ENCODE results near the gene REC114.

The REC114 gene

DNA sequence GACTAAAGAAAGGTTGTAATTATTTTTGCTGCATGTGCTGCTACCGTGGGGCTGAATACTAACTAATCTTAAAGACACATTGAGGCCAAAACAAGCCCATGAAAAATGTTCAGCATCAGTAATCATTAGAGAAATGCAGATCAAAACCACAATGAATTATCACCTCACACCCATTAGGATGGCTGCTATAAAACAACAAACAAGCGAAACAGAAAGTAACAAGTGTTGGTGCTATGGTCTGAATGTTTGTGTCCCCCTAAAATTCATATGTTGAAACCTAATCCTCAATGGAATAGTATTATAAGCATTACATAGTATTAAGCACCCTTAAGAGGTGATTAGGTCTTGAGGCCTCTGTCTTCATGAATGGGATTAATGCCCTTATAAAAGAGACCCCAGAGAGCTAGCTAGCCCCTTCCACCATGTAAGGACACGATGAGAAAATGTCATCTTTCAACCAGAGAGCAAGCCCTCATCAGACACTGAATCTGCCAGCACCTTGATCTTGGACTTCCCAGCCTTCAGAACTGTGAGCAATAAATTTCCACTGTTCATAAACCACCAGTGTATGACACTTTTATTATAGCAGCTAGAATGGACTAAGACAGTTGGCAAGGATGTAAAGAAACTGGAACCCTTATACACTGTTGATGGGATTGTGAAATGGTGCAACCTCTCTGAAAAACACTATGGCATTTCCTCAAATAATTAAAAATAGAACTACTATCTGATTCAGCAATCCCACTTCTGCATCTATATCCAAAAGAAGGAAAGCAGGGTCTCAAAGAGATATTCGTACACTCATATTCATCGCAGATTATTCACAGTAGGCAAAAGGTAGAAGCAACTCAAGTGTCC is 76.1 kb downstream of the REC114 start:
- TF ChIP-seq, protein P1, sequence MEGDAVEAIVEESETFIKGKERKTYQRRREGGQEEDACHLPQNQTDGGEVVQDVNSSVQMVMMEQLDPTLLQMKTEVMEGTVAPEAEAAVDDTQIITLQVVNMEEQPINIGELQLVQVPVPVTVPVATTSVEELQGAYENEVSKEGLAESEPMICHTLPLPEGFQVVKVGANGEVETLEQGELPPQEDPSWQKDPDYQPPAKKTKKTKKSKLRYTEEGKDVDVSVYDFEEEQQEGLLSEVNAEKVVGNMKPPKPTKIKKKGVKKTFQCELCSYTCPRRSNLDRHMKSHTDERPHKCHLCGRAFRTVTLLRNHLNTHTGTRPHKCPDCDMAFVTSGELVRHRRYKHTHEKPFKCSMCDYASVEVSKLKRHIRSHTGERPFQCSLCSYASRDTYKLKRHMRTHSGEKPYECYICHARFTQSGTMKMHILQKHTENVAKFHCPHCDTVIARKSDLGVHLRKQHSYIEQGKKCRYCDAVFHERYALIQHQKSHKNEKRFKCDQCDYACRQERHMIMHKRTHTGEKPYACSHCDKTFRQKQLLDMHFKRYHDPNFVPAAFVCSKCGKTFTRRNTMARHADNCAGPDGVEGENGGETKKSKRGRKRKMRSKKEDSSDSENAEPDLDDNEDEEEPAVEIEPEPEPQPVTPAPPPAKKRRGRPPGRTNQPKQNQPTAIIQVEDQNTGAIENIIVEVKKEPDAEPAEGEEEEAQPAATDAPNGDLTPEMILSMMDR (IDR thresholded peaks at IDR 0.05): no peak
- DNase-seq: no peak
- Mint-ChIP-seq H3K4me1 (peaks cover 38% of the 10 kb centered on the region), H3K9me3 (peaks cover 4% of the 10 kb centered on the region), H3K36me3 (ENCODE audit: low read depth) (no peaks in the 10 kb centered on the region), H3K27me3 (ENCODE audit: low read depth, poor library complexity) (peaks cover 7% of the 10 kb centered on the region), H3K27ac (no peak overlapping the region), H3K4me3 (no peak overlapping the region)

DNA sequence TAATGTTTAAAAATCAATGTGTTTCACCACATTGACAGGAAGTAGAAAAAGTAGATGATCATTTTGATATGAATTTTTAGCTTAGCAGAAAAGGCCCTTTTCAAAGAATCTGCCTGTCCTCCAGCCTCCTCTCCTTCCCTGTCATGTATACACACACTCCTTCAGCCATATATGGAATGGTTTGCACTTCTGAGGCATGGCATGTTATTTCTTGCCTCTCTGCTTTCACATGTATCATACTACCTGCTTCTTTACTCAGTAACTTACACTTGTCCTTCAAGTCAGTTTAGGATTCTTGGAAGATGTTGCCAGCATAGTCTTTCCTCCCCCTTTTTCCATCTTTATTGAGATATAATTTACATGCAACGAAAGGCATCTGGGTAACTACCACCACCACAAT is 79.0 kb downstream of the REC114 start:
- Mint-ChIP-seq H3K4me1 (peaks cover 20% of the 10 kb centered on the region), H3K4me3 (no peak overlapping the region), H3K27ac (no peak overlapping the region), H3K36me3 (ENCODE audit: low read depth) (no peaks in the 10 kb centered on the region), H3K9me3 (no peaks in the 10 kb centered on the region), H3K27me3 (ENCODE audit: low read depth, poor library complexity) (peaks cover 14% of the 10 kb centered on the region)
- no peak for DNase-seq
- TF ChIP-seq, protein P1 (IDR thresholded peaks at IDR 0.05): no peak

DNA sequence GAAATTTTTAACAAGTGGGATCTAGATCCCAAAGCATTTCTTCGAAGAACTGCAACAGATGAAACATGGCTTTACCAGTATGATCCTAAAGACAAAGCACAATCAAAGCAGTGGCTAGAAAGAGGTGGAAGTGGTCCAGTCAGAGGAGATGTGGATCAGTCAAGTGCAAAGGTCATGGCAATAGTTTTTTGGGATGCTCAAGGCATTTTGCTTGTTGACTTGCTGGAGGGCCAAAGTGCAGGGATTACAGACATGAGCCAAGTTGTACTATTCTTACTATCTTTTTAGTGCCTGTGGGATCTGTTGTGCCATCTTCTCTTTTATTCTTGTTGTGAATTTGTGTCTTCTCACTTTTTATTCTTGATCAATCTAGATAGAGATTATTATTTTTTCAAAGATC is 82.0 kb downstream of the REC114 start:
- Mint-ChIP-seq H3K27me3 (ENCODE audit: low read depth, poor library complexity) (peaks cover 14% of the 10 kb centered on the region), H3K4me3 (no peak overlapping the region), H3K27ac (no peak overlapping the region), H3K9me3 (no peaks in the 10 kb centered on the region), H3K36me3 (ENCODE audit: low read depth) (no peaks in the 10 kb centered on the region), H3K4me1 (no peaks in the 10 kb centered on the region)
- no peak for DNase-seq
- TF ChIP-seq, protein P1 (IDR thresholded peaks at IDR 0.05): no peak

DNA sequence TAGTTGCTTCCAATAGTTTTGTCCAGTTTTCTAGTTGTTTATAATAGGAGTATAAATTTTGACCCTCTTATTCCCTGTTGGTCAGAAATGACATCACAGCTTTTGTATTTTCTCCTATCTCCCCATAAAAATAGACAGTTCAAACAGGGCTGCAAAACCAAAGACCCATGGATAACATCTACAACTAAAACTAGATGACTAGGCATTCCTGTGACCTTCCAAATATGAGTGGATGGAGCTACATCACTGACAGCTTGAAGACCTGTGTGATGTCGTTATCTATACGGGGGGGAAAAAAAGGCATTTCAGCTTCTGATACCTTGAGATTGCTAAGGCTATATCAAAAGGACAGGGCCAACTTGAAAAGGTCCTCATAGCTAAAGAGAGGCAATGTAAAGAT is 84.6 kb downstream of the REC114 start:
- TF ChIP-seq, protein P1 (IDR thresholded peaks at IDR 0.05): no peak
- H3K4me3 Mint-ChIP-seq: no peak overlapping the region
- no peaks in the 10 kb centered on the region for H3K9me3 Mint-ChIP-seq
- H3K4me1 Mint-ChIP-seq: peaks cover 8% of the 10 kb centered on the region
- no peak for DNase-seq
- H3K27ac Mint-ChIP-seq: no peak overlapping the region
- H3K27me3 Mint-ChIP-seq (ENCODE audit: low read depth, poor library complexity): peaks cover 14% of the 10 kb centered on the region
- no peaks in the 10 kb centered on the region for H3K36me3 Mint-ChIP-seq (ENCODE audit: low read depth)

DNA sequence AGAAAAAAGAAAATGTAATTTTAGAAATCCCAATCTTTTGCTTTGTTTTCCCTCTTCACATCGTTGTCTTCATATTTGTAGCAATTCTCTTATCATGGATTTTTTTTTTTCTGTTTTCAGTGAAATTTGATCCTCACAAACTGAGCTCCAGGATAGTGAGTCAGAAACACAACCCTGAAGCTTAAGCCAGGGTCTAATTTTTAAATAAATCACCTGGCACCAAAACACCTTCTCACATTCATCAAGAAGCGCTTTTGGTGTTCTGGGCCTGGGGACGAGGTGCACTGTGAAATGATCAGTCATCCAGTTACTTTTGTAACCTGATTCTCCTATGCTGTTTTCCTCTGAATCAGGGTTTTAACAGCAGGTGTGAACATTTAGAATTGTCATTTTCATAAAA is 87.7 kb downstream of the REC114 start:
- TF ChIP-seq, protein P1 (IDR thresholded peaks at IDR 0.05): no peak
- peaks cover 4% of the 10 kb centered on the region for H3K27me3 Mint-ChIP-seq (ENCODE audit: low read depth, poor library complexity)
- DNase-seq: no peak
- H3K4me1 Mint-ChIP-seq: peaks cover 8% of the 10 kb centered on the region
- H3K36me3 Mint-ChIP-seq (ENCODE audit: low read depth): no peaks in the 10 kb centered on the region
- no peak overlapping the region for H3K4me3 Mint-ChIP-seq
- H3K9me3 Mint-ChIP-seq: no peaks in the 10 kb centered on the region
- H3K27ac Mint-ChIP-seq: peak overlapping the region; percentile 62

DNA sequence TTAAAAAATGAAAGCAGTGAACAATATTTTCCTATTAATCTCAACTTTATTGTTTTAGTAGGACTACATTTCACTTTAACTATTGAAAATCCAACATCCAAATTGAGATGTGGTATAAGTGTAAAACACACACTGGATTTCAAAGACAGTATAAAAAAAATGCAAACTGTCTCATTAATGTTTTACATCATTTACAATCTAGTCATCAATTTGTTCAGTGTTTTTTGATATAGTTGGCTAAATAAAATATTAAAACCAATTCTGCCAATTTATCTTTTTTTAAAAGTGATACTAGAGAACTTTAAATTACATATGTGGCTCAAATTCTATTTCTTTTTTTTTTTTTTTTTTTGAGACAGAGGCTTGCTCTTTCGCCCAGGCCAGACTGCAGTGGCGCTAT is 95.2 kb downstream of the REC114 start:
- DNase-seq: no peak
- Mint-ChIP-seq H3K27ac (no peak overlapping the region), H3K36me3 (ENCODE audit: low read depth) (no peaks in the 10 kb centered on the region), H3K4me3 (no peak overlapping the region), H3K9me3 (no peaks in the 10 kb centered on the region), H3K27me3 (ENCODE audit: low read depth, poor library complexity) (no peaks in the 10 kb centered on the region), H3K4me1 (no peaks in the 10 kb centered on the region)
- TF ChIP-seq, protein P1 (IDR thresholded peaks at IDR 0.05): no peak

Measured in nephron progenitor cell (in vitro differentiated cells).